Left ventricle myocardium superior (tissue), 1 donor: Measurements from ENCODE around the gene ARHGAP5. TPM values are rescaled to one million over a fixed set of nuclear protein-coding genes. Genes with fewer than 3 reads are reported as not detected.
A peak's percentile ranks its signal among the peaks of the same experiment; 100 is the strongest.
"Not testable (repeated sequence)": the region's sequence is repeated elsewhere in the genome, so short reads cannot be mapped to it uniquely, and the experiment has no call there.

Experiments
- ATAC-seq: fragments of 200-7000 bp; cut with Tn5 transposase; one replicate; pipeline ENCODE4 v1.9.1; 2020; ENCODE audit warnings: mild to moderate bottlenecking, moderate library complexity
- DNase-seq: peaks from one replicate; pipeline ENCODE4 v3.0.0-alpha.2; 2020
- intact Hi-C: fragments of 100-400 bp; cut with micrococcal nuclease; formaldehyde crosslinking; loops from one replicate; pipeline ENCODE4 v1.11.0; 2022
- total RNA-seq: library from RNA; stranded (reverse); fragmentation: NEBNext Ultra II Directional; extraction: Animal tissue kit (Norgen Biotek cat#: 25700); gene quantifications from one replicate; pipeline ENCODE4 v1.2.1, GENCODE V29; 2021
- donor health status: DM: no; HTN: yes; CAD: no; lungs with severe emphysema.

ARHGAP5 gene
- total RNA-seq, 1 donor from 2014 or later = 263 TPM

GRCh38 chr14:32102152-32102787, 25.2 kb downstream of the ARHGAP5 start:
- intact Hi-C loops = no loop called here
- ATAC-seq = no peak
- no peak for DNase-seq

- ATAC-seq = no peak
- intact Hi-C loops = no loop called here
- no peak for DNase-seq
Observed at GRCh38 chr14:32102968-32103367, 25.9 kb downstream of the ARHGAP5 start.

- ATAC-seq (no peak), DNase-seq (no peak)
- intact Hi-C loops = no loop called here
Observed at GRCh38 chr14:32104308-32104707, 27.2 kb downstream of the ARHGAP5 start.

GRCh38 chr14:32104803-32105202, 27.7 kb downstream of the ARHGAP5 start:
- ATAC-seq (no peak), DNase-seq (no peak)
- intact Hi-C loops = no loop called here

GRCh38 chr14:32109676-32110547, 32.8 kb downstream of the ARHGAP5 start:
- DNase-seq = no peak
- no peak for ATAC-seq
- intact Hi-C loops = no loop called here

- peak; percentile 23 for ATAC-seq
- DNase-seq = no peak
Observed at GRCh38 chr14:32110548-32110896, 33.4 kb downstream of the ARHGAP5 start.

GRCh38 chr14:32121536-32121935, 44.4 kb downstream of the ARHGAP5 start:
- ATAC-seq (no peak), DNase-seq (no peak)
- intact Hi-C loops = no loop called here

More at GRCh38 chr14:32110548-32110896, 33.4 kb downstream of the ARHGAP5 start:
- intact Hi-C loops = no loop called here

GRCh38 chr14:32121948-32122347, 44.8 kb downstream of the ARHGAP5 start:
- ATAC-seq (no peak), DNase-seq (no peak)
- intact Hi-C loops = no loop called here

- DNase-seq, intact Hi-C loops, ATAC-seq: not testable (repeated sequence)
Observed at GRCh38 chr14:32126899-32127730, 50.0 kb downstream of the ARHGAP5 start.

- intact Hi-C loops = not testable (repeated sequence)
- ATAC-seq = peak; percentile 89
- DNase-seq = peak; percentile 53
Observed at GRCh38 chr14:32127731-32128654, 50.9 kb downstream of the ARHGAP5 start.

- no peak for DNase-seq
- intact Hi-C loops = no loop called here
- ATAC-seq = peak; percentile 72
Observed at GRCh38 chr14:32128703-32129102, 51.6 kb downstream of the ARHGAP5 start.

- peak; percentile 48 for ATAC-seq
- intact Hi-C loops = no loop called here
Observed at GRCh38 chr14:32129124-32129523, 52.0 kb downstream of the ARHGAP5 start.

GRCh38 chr14:32131689-32132088, 54.6 kb downstream of the ARHGAP5 start:
- DNase-seq, intact Hi-C loops, ATAC-seq: not testable (repeated sequence)

More at GRCh38 chr14:32129124-32129523, 52.0 kb downstream of the ARHGAP5 start:
- DNase-seq = no peak

- ATAC-seq (no peak), DNase-seq (no peak)
- intact Hi-C loops = no loop called here
Observed at GRCh38 chr14:32134448-32135097, 57.5 kb downstream of the ARHGAP5 start.

GRCh38 chr14:32136027-32136825, 59.1 kb downstream of the ARHGAP5 start:
- DNase-seq (no peak), ATAC-seq (no peak)
- intact Hi-C loops = no loop called here

GRCh38 chr14:32137313-32137712, 60.2 kb downstream of the ARHGAP5 start:
- intact Hi-C loops = no loop called here
- no peak for ATAC-seq
- DNase-seq = no peak

GRCh38 chr14:32137892-32138291, 60.8 kb downstream of the ARHGAP5 start:
- ATAC-seq = no peak
- intact Hi-C loops = no loop called here
- no peak for DNase-seq
